Heart right ventricle (tissue), 16 donors: ENCODE data around the gene UFSP2. TPM values are rescaled to one million over a fixed set of nuclear protein-coding genes. Genes with fewer than 3 reads are reported as not detected.

Source experiments
- ATAC-seq, 8 donors: fragments of 200-7000 bp; cut with Tn5 transposase; one replicate each; pipeline ENCODE4 v1.9.1; 2020; ENCODE audit warnings: mild to moderate bottlenecking in 8 of 8, moderate library complexity in 8 of 8, moderate number of reproducible peaks in 1 of 8
- DNase-seq, 2 donors: peaks; one replicate each; pipeline ENCODE4 v3.0.0-alpha.2; 2020
- H3K27ac ChIP-seq, 10 donors: fragments of 200-600 bp; sonication (generic) in 2 of 10; one replicate each; pipeline versions ENCODE4 v1.5.0 to v1.8.0; 2020 to 2022; ENCODE audit warnings: mild to moderate bottlenecking in 3 of 10
- H3K27me3 ChIP-seq, 7 donors: fragments of 200-600 bp; one replicate each; pipeline ENCODE4 v1.8.0; 2021 to 2022; ENCODE audit warnings: mild to moderate bottlenecking in 2 of 7
- H3K36me3 ChIP-seq, 9 donors: fragments of 200-600 bp; sonication (generic) in 1 of 9; one replicate each; pipeline versions ENCODE4 v1.5.0 to v1.8.0; 2020 to 2022; ENCODE audit warnings: mild to moderate bottlenecking in 2 of 9
- H3K4me1 ChIP-seq, 9 donors: fragments of 200-600 bp; sonication (generic) in 1 of 9; one replicate each; pipeline versions ENCODE4 v1.5.0 to v1.8.0; 2020 to 2022; ENCODE audit warnings: mild to moderate bottlenecking in 4 of 9
- H3K4me3 ChIP-seq, 10 donors: fragments of 200-600 bp; sonication (generic) in 2 of 10; one replicate each; pipeline versions ENCODE4 v1.5.0 to v1.8.0; 2020 to 2022; ENCODE audit warnings: mild to moderate bottlenecking in 7 of 10, moderate library complexity in 2 of 10
- H3K9me3 ChIP-seq, 11 donors: fragments of 200-600 bp in 10 of 11; sonication (generic) in 2 of 11; one replicate each; pipeline versions ENCODE4 v1.5.0 to v1.8.0; 2013 to 2022; ENCODE audit warnings: mild to moderate bottlenecking in 2 of 11, control low read depth in 1 of 11, moderate library complexity in 1 of 11
- CTCF ChIP-seq, 9 donors: fragments of 200-600 bp; sonication (generic) in 2 of 9; IDR thresholded peaks; one replicate each; pipeline versions ENCODE4 v1.5.0 to v1.8.0; 2021 to 2022; ENCODE audit warnings: antibody characterized with exemption in 9 of 9, mild to moderate bottlenecking in 5 of 9, moderate library complexity in 1 of 9
- WGBS, 2 donors: extraction: QIAGEN DNeasy Blood & Tissue Kit; methylation state at CpG; one replicate each; pipeline ENCODE4 v1.1.7; 2013; ENCODE audit warnings: inconsistent platforms in 1 of 2; 5-methylcytosine and 5-hydroxymethylcytosine counted together
- intact Hi-C, 10 donors: fragments of 100-400 bp; cut with DNase I; formaldehyde crosslinking; loops; one replicate each; pipeline versions ENCODE4 v1.11.1 to v1.14.2; 2022
- polyA plus RNA-seq, 2 donors: library from polyadenylated mRNA; stranded (reverse); fragments of 200-250 nt; gene quantifications; one replicate each; pipeline ENCODE4 v1.2.3, GENCODE V29; 2013
- total RNA-seq, 10 donors: library from RNA; stranded (reverse); fragmentation: NEBNext Ultra II Directional in 3 of 10; extraction: Animal tissue kit (Norgen Biotek cat#: 25700) in 3 of 10; gene quantifications; one replicate each; pipeline versions ENCODE4 v1.2.1 to v1.2.4, GENCODE V29; 2021 to 2023
- donor health status: Arrhythmogenic right ventricular cardiomyopathy.
- donor health status: ischemic (EF 13 %, LVEDD 7.1; RV severe dilation, severe dysfunction).
- donor health status: healthy with polysubstance abuse.
- donor health status: DM: no; HTN: yes; CAD: no.
- donor health status: DM: no; HTN: no; CAD: no.
- donor health status: ischemic (EF 25% LVEDD 6.9; RV normal size, moderate dysfunction).
- donor health status: ischemic (EF 25% LVEDD 5.7; RV mildly dilated, moderate dysfunction).
- donor health status: healthy.
- donor health status: DM: yes; HTN: yes; CAD: no.
- donor health status: Ischemic cardiomyopathy.
- donor health status: ischemic (EF 35%, LVEDD 5.7; RV mildly dilated, moderate dysfunction).
- donor health status: nonischemic (EF 11% LVEDD 7.7; RV severe dilation, severe dysfunction).
- donor health status: DM: yes; HTN: yes; CAD: no.
- donor health status: PGD.
- donor health status: ischemic (EF 29% LVEDD 5.4; RV normal size, mild dysfunction).
- donor health status: nonischemic (EF 23%, LVEDD 6.1; RV moderate dilation, normal function).

The UFSP2 gene
- total and polyA plus RNA-seq, 12 donors, result 16.5 to 52.4 (median 41.8) TPM

GRCh38 chr4:185457136-185457535 lies 31.4 kb upstream of the UFSP2 start:
- Histone ChIP-seq H3K4me1 (no peaks in the 10 kb centered on the region), H3K4me3 (no peak overlapping the region), H3K36me3 (no peaks in the 10 kb centered on the region), H3K27me3 (no peaks in the 10 kb centered on the region), H3K27ac (no peak overlapping the region), H3K9me3 (no peaks in the 10 kb centered on the region)
- 46 to 50% methylated on average over 3 of the region's 3 CpGs for WGBS, 2 donors
- no peak for TF ChIP-seq CTCF (IDR thresholded peaks at IDR 0.05)
- intact Hi-C loops, result no loop called here
- DNase-seq (no peak), ATAC-seq (no peak)

DNA sequence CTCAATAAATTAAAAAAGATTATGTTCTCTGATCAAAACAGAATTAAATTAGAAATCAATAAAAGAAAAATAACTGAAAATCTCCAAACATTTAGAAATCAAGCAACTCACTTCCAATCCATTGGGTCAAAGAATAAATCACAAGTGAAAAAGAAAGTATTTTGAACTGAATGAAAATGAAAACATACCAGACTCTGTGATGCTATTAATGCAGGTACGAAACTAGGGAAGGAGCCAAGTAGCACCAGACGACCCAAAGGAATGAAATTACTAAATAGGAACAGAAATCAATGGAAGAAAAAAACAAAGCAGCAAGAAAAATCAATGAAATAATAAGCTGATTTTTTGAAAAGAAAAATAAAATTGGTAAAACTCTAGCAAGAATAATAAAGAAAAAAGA lies 30.4 kb upstream of the UFSP2 start:
- DNase-seq (no peak), ATAC-seq (no peak)
- no peak overlapping the region for H3K27ac ChIP-seq
- H3K27me3 ChIP-seq, result no peaks in the 10 kb centered on the region
- no peak overlapping the region for H3K4me3 ChIP-seq
- 49 to 69% methylated on average over 2 of the region's 2 CpGs for WGBS, 2 donors
- no peaks in the 10 kb centered on the region for H3K36me3 ChIP-seq
- TF ChIP-seq CTCF (IDR thresholded peaks at IDR 0.05), result no peak
- no peaks in the 10 kb centered on the region for H3K9me3 ChIP-seq
- no peaks in the 10 kb centered on the region for H3K4me1 ChIP-seq
- intact Hi-C loops, result no loop called here

DNA sequence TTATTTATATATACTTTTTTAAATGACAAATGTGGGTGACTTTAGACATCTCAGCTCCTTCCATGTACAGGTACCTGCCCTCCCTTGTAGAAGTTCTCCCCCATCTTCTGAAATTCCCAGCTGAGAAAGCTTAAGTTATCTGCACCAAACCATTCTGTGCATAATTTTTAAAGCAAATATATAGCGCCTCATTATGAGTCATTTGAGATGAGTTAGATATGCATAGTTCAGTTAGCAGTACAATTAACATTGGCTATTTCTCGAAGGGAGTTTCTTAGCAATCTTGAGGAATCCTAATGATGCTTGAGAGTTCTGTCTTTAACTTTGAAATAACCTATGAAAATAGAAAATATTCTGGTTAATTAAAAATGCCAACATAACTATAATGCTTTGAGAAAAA lies 19.4 kb upstream of the UFSP2 start:
- ATAC-seq (no peak), DNase-seq (no peak)
- no peaks in the 10 kb centered on the region for H3K27me3 ChIP-seq
- no peaks in the 10 kb centered on the region for H3K9me3 ChIP-seq
- intact Hi-C loops, result no loop called here
- H3K27ac ChIP-seq, result no peak overlapping the region
- H3K4me1 ChIP-seq, result no peaks in the 10 kb centered on the region
- WGBS, 2 donors, result 95 to 97% methylated on average over 2 of the region's 2 CpGs
- H3K36me3 ChIP-seq, result no peaks in the 10 kb centered on the region
- H3K4me3 ChIP-seq, result no peak overlapping the region
- no peak for TF ChIP-seq CTCF (IDR thresholded peaks at IDR 0.05)

- WGBS, 2 donors, result 92 to 94% methylated on average over 2 of the region's 2 CpGs
- Histone ChIP-seq H3K36me3 (no peaks in the 10 kb centered on the region), H3K4me1 (no peaks in the 10 kb centered on the region), H3K4me3 (no peak overlapping the region), H3K27me3 (no peaks in the 10 kb centered on the region), H3K9me3 (no peaks in the 10 kb centered on the region), H3K27ac (no peak overlapping the region)
- TF ChIP-seq CTCF (IDR thresholded peaks at IDR 0.05), result no peak
- DNase-seq (no peak), ATAC-seq (no peak)
- intact Hi-C loops, result no loop called here
Measured at GRCh38 chr4:185441479-185441878, 15.7 kb upstream of the UFSP2 start.

- peaks cover 0 to 4% (median 0%) of the 10 kb centered on the region in 7 donors for H3K27me3 ChIP-seq
- no peaks in the 10 kb centered on the region for H3K4me1 ChIP-seq
- TF ChIP-seq CTCF (IDR thresholded peaks at IDR 0.05), result no peak
- no peaks in the 10 kb centered on the region for H3K9me3 ChIP-seq
- H3K27ac ChIP-seq, result no peak overlapping the region
- ATAC-seq (no peak), DNase-seq (no peak)
- H3K4me3 ChIP-seq, result no peak overlapping the region
- no peaks in the 10 kb centered on the region for H3K36me3 ChIP-seq
- intact Hi-C loops, result no loop called here
Measured at GRCh38 chr4:185437809-185438208, 12.0 kb upstream of the UFSP2 start.
